ENCODE results near the gene COLEC12.

DNA sequence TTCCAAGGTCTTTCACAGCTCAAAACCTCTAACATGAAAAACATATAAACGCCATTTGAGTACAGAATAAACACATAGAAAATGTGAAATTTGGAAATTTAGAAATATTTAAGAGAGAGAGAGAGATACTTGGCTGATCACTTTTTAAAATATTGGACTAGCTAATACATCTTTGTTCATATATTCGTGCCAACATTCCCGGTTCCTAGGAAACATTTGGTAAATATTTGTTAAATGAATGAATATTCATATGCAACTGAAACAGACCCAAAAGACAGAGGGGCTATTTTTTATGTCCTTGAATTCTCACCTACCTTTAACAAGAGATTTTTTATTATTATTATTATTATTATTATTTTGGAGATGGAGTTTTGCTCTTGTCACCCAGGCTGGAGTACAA, 8.3 kb upstream of the COLEC12 start:
- TF ChIP-seq EZH2phosphoT487 (IDR thresholded peaks at IDR 0.05; ENCODE audit: low read depth): no peak
- TF ChIP-seq, protein P1, sequence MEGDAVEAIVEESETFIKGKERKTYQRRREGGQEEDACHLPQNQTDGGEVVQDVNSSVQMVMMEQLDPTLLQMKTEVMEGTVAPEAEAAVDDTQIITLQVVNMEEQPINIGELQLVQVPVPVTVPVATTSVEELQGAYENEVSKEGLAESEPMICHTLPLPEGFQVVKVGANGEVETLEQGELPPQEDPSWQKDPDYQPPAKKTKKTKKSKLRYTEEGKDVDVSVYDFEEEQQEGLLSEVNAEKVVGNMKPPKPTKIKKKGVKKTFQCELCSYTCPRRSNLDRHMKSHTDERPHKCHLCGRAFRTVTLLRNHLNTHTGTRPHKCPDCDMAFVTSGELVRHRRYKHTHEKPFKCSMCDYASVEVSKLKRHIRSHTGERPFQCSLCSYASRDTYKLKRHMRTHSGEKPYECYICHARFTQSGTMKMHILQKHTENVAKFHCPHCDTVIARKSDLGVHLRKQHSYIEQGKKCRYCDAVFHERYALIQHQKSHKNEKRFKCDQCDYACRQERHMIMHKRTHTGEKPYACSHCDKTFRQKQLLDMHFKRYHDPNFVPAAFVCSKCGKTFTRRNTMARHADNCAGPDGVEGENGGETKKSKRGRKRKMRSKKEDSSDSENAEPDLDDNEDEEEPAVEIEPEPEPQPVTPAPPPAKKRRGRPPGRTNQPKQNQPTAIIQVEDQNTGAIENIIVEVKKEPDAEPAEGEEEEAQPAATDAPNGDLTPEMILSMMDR (IDR thresholded peaks at IDR 0.05; ENCODE audit: low read depth, low read length): no peak

All from OCI-LY3 (cell line).